Heart left ventricle (tissue), 16 donors: Measurements from ENCODE around the gene UBE3B. TPM values are rescaled to one million over a fixed set of nuclear protein-coding genes. Genes with fewer than 3 reads are reported as not detected.

ENCODE experiments used
- ATAC-seq, 4 donors: fragments of 200-7000 bp; cut with Tn5 transposase; one replicate each; pipeline ENCODE4 v1.9.1; 2020 to 2022; ENCODE audit warnings: moderate library complexity in 4 of 4, mild to moderate bottlenecking in 3 of 4, moderate number of reproducible peaks in 1 of 4
- DNase-seq, 5 donors: peaks; one replicate each; pipeline ENCODE4 v3.0.0-alpha.2; 2020
- H3K27ac ChIP-seq, 12 donors: fragments of 200-600 bp; sonication (generic) in 4 of 12; one replicate each; pipeline versions ENCODE4 v1.5.0 to v1.8.0; 2016 to 2022; ENCODE audit warnings: mild to moderate bottlenecking in 2 of 12
- H3K27me3 ChIP-seq, 9 donors: fragments of 200-600 bp; sonication (generic) in 2 of 9; one replicate each; pipeline versions ENCODE4 v1.5.1 to v1.8.0; 2016 to 2022; ENCODE audit warnings: mild to moderate bottlenecking in 3 of 9
- H3K36me3 ChIP-seq, 9 donors: fragments of 200-600 bp; sonication (generic) in 2 of 9; one replicate each; pipeline versions ENCODE4 v1.5.0 to v1.8.0; 2018 to 2022; ENCODE audit warnings: mild to moderate bottlenecking in 2 of 9
- H3K4me1 ChIP-seq, 12 donors: fragments of 200-600 bp; sonication (generic) in 4 of 12; one replicate each; pipeline versions ENCODE4 v1.5.0 to v1.8.0; 2016 to 2022; ENCODE audit warnings: mild to moderate bottlenecking in 3 of 12
- H3K4me3 ChIP-seq, 12 donors: fragments of 200-600 bp; sonication (generic) in 4 of 12; one replicate each; pipeline versions ENCODE4 v1.5.0 to v1.8.0; 2017 to 2022; ENCODE audit warnings: mild to moderate bottlenecking in 9 of 12, moderate library complexity in 4 of 12
- H3K9me3 ChIP-seq, 12 donors: fragments of 200-600 bp; sonication (generic) in 4 of 12; one replicate each; pipeline versions ENCODE4 v1.5.0 to v1.8.0; 2016 to 2022; ENCODE audit warnings: mild to moderate bottlenecking in 1 of 12
- CTCF ChIP-seq, 12 donors: fragments of 200-600 bp; sonication (generic) in 4 of 12; IDR thresholded peaks; one replicate each; pipeline versions ENCODE4 v1.5.0 to v1.8.0; 2018 to 2022; ENCODE audit warnings: antibody characterized with exemption in 12 of 12, mild to moderate bottlenecking in 5 of 12
- POLR2A ChIP-seq, 2 donors: fragments of 450-650 bp; IDR thresholded peaks; one replicate each; pipeline ENCODE4 v1.6.1; 2017; ENCODE audit warnings: antibody characterized with exemption in 2 of 2, mild to moderate bottlenecking in 2 of 2, moderate library complexity in 2 of 2
- WGBS, 4 donors: extraction: QIAGEN DNeasy Blood & Tissue Kit in 2 of 4; methylation state at CpG; one replicate each; pipeline versions ENCODE4 v1.1.5 to v1.1.7; 2013 to 2018; 5-methylcytosine and 5-hydroxymethylcytosine counted together
- intact Hi-C, 10 donors: fragments of 100-400 bp; cut with DNase I; formaldehyde crosslinking; loops; one replicate each; pipeline versions ENCODE4 v1.11.1 to v1.14.2; 2022
- polyA plus RNA-seq, 2 donors: library from polyadenylated mRNA; stranded (reverse); fragments of 200-250 nt; gene quantifications; one replicate each; pipeline ENCODE4 v1.2.3, GENCODE V29; 2013
- total RNA-seq, 9 donors: library from RNA; depleted of rRNA in 2 of 9; stranded (reverse); fragments of >200 nt in 2 of 9; fragmentation: NEBNext Ultra II Directional in 3 of 9; extraction: Animal tissue kit (Norgen Biotek cat#: 25700) in 3 of 9; gene quantifications; one replicate each; pipeline versions ENCODE4 v1.1.0 to v1.2.4, GENCODE V29; 2016 to 2023
- donor health status: ischemic (EF 13 %, LVEDD 7.1; RV severe dilation, severe dysfunction).
- donor health status: healthy with polysubstance abuse.
- donor health status: DM: no; HTN: yes; CAD: no.
- donor health status: DM: no; HTN: no; CAD: no.
- donor health status: ischemic (EF 25% LVEDD 6.9; RV normal size, moderate dysfunction).
- donor health status: ischemic (EF 25% LVEDD 5.7; RV mildly dilated, moderate dysfunction).
- donor health status: healthy.
- donor health status: DM: yes; HTN: yes; CAD: no.
- donor health status: ischemic (EF 35%, LVEDD 5.7; RV mildly dilated, moderate dysfunction).
- donor health status: nonischemic (EF 11% LVEDD 7.7; RV severe dilation, severe dysfunction).
- donor health status: DM: yes; HTN: yes; CAD: no.
- donor health status: PGD.
- donor health status: ischemic (EF 29% LVEDD 5.4; RV normal size, mild dysfunction).
- donor health status: nonischemic (EF 23%, LVEDD 6.1; RV moderate dilation, normal function).

The UBE3B gene
- total and polyA plus RNA-seq, 11 donors = 19.1 to 82.7 (median 50.6) TPM

DNA sequence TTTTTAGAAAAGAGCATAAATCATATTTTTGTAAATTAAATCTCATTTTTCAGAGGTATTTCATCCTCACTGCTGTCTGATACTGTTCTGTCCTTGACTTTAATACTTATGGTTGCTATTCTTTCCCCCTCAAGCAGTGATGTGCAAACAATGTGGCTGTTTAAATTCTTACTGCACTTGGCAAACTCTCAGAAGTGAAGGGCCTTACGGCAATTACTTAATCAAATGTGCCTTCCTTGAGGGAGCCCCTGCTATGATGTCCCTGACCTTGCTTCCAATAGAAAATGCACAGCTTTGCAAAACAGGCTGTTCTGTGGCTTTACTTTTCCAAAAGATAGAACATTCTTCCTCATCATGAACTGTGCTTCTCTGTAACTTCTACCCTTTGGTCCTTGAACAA lies 35.2 kb downstream of the UBE3B start:
- intact Hi-C loops = loop anchor here in 1 of 10 donors (10.0 kb wide), 1 partner anchor 202 kb away; the partner anchor contains the start of gene FAM222A
- TF ChIP-seq CTCF (IDR thresholded peaks at IDR 0.05) (no peak), POLR2A (IDR thresholded peaks at IDR 0.05) (no peak)
- no peak overlapping the region for H3K4me3 ChIP-seq
- H3K4me1 ChIP-seq = peaks cover 0 to 7% (median 0%) of the 10 kb centered on the region in 12 donors
- H3K27me3 ChIP-seq = no peaks in the 10 kb centered on the region
- 79 to 89% (median 84%) methylated on average over 1 of the region's 1 CpG for WGBS, 4 donors
- ATAC-seq (no peak), DNase-seq (no peak)
- no peaks in the 10 kb centered on the region for H3K9me3 ChIP-seq
- H3K36me3 ChIP-seq = peaks cover 0 to 100% (median 96%) of the 10 kb centered on the region in 9 donors
- H3K27ac ChIP-seq = no peak overlapping the region

- intact Hi-C loops = loop anchor here in 1 of 10 donors (10.0 kb wide), 1 partner anchor 202 kb away; the partner anchor contains the start of gene FAM222A
- ATAC-seq (no peak), DNase-seq (no peak)
- WGBS, 4 donors = 76 to 87% (median 80%) methylated on average over 8 of the region's 8 CpGs
- no peaks in the 10 kb centered on the region for H3K27me3 ChIP-seq
- H3K27ac ChIP-seq = no peak overlapping the region
- no peaks in the 10 kb centered on the region for H3K9me3 ChIP-seq
- no peak overlapping the region for H3K4me3 ChIP-seq
- H3K36me3 ChIP-seq = peaks cover 0 to 100% (median 96%) of the 10 kb centered on the region in 9 donors
- peaks cover 0 to 12% (median 3%) of the 10 kb centered on the region in 12 donors for H3K4me1 ChIP-seq
- no peak for TF ChIP-seq CTCF (IDR thresholded peaks at IDR 0.05)
- TF ChIP-seq POLR2A (IDR thresholded peaks at IDR 0.05) = no peak
These were observed 35.6 kb downstream of the UBE3B start for GRCh38 chr12:109513051-109513450.

GRCh38 chr12:109513977-109514376 lies 36.5 kb downstream of the UBE3B start:
- no peaks in the 10 kb centered on the region for H3K27me3 ChIP-seq
- intact Hi-C loops = loop anchor here in 1 of 10 donors (10.0 kb wide), 1 partner anchor 201 kb away; the partner anchor contains the start of gene FAM222A
- H3K27ac ChIP-seq = no peak overlapping the region
- 93 to 95% (median 94%) methylated on average over 4 of the region's 4 CpGs for WGBS, 4 donors
- TF ChIP-seq POLR2A (IDR thresholded peaks at IDR 0.05) (no peak), CTCF (IDR thresholded peaks at IDR 0.05) (no peak)
- no peaks in the 10 kb centered on the region for H3K9me3 ChIP-seq
- no peak for DNase-seq
- peaks cover 7 to 21% (median 11%) of the 10 kb centered on the region in 12 donors for H3K4me1 ChIP-seq
- ATAC-seq = no peak
- H3K36me3 ChIP-seq = peaks cover 0 to 97% (median 93%) of the 10 kb centered on the region in 9 donors
- no peak overlapping the region for H3K4me3 ChIP-seq

GRCh38 chr12:109517619-109518018 lies 40.2 kb downstream of the UBE3B start:
- Histone ChIP-seq H3K36me3 (peaks cover 4 to 96% (median 77%) of the 10 kb centered on the region in 9 donors), H3K4me1 (peaks cover 14 to 44% (median 26%) of the 10 kb centered on the region in 12 donors), H3K9me3 (no peaks in the 10 kb centered on the region), H3K27me3 (no peaks in the 10 kb centered on the region), H3K4me3 (no peak overlapping the region), H3K27ac (peak overlapping the region in 10 of 12 donors; percentile 35 to 89 (median 74))
- ATAC-seq = peak in 3 of 4 donors; percentile 50 to 57 (median 53)
- DNase-seq = peak in 1 of 5 donors; percentile 48
- intact Hi-C loops = loop anchor here (1.0 to 10.0 kb wide), 14 partner anchors 45 to 363 kb away; partner anchors contain the start of genes FAM222A (in 2 of the 10), GLTP (in 1 of the 10), MMAB (in 1 of the 10) and MVK (in 1 of the 10)
- 40 to 49% (median 43%) methylated on average over 6 of the region's 6 CpGs for WGBS, 4 donors
- no peak for TF ChIP-seq CTCF (IDR thresholded peaks at IDR 0.05)
